HepG2 (cell line): ENCODE results near the gene SLC6A9. TPM values are rescaled to one million over a fixed set of nuclear protein-coding genes. Genes with fewer than 3 reads are reported as not detected.

Experiments
- GZF1 ChIP-seq: sonication (generic); formaldehyde crosslinking; IDR thresholded peaks from 2 replicates; pipeline ENCODE4 v1.5.1; 2020; ENCODE audit warnings: mild to moderate bottlenecking, missing genetic modification reagents
- IRF2 ChIP-seq: IDR thresholded peaks from 2 replicates; pipeline ENCODE4 v1.6.1; 2018; ENCODE audit warnings: missing genetic modification reagents, missing compliant biosample characterization
- KAT2B ChIP-seq: fragments of 150-350 bp; IDR thresholded peaks from 2 replicates; pipeline ENCODE4 v1.6.1; 2014; ENCODE audit warnings: low read depth, low read length, borderline replicate concordance
- MTA3 ChIP-seq: sonication (generic); formaldehyde crosslinking; IDR thresholded peaks from 2 replicates; pipeline ENCODE4 v1.4.0; 2020; ENCODE audit warnings: missing genetic modification reagents
- NFIC ChIP-seq: IDR thresholded peaks from 2 replicates; pipeline ENCODE4 v1.6.1; 2012; ENCODE audit warnings: mild to moderate bottlenecking, low read length, inconsistent platforms
- PHF21A ChIP-seq: sonication (generic); formaldehyde crosslinking; IDR thresholded peaks from 2 replicates; pipeline ENCODE4 v1.5.0; 2020; ENCODE audit warnings: mild to moderate bottlenecking, missing genetic modification reagents
- POLR2A ChIP-seq, 2 experiments: IDR thresholded peaks; 2 replicates each; pipeline ENCODE4 v1.6.1; 2011; ENCODE audit warnings: low read depth in 2 of 2, low read length in 2 of 2, mild to moderate bottlenecking in 1 of 2, moderate library complexity in 1 of 2; ENCODE audit not compliant: insufficient read depth in 1 of 2
- POLR2G ChIP-seq: fragments of 200-400 bp; formaldehyde crosslinking; IDR thresholded peaks from 2 replicates; pipeline ENCODE4 v1.6.1; 2018; ENCODE audit warnings: mild to moderate bottlenecking, low read depth, low read length, moderate library complexity
- SATB2 ChIP-seq: sonication (generic); formaldehyde crosslinking; IDR thresholded peaks from 2 replicates; pipeline ENCODE4 v1.5.0; 2020; ENCODE audit warnings: missing genetic modification reagents
- SNAI1 ChIP-seq: sonication (generic); formaldehyde crosslinking; IDR thresholded peaks from 2 replicates; pipeline ENCODE4 v1.5.0; 2020; ENCODE audit warnings: mild to moderate bottlenecking, missing genetic modification reagents, borderline replicate concordance
- SNRNP70 ChIP-seq: fragments of 200-400 bp; formaldehyde crosslinking; IDR thresholded peaks from 2 replicates; pipeline ENCODE4 v1.6.1; 2017; ENCODE audit warnings: mild to moderate bottlenecking, low read depth, low read length, moderate library complexity
- XRCC5 ChIP-seq: fragments of 200-400 bp; formaldehyde crosslinking; optimal IDR thresholded peaks from 2 replicates; pipeline ENCODE3; 2017; ENCODE audit warnings: mild to moderate bottlenecking, low read length
- ZNF33B ChIP-seq: sonication (generic); formaldehyde crosslinking; IDR thresholded peaks from 2 replicates; pipeline ENCODE4 v1.5.1; 2020; ENCODE audit warnings: mild to moderate bottlenecking, missing genetic modification reagents
- polyA plus RNA-seq, 8 experiments: library from polyadenylated mRNA; depleted of rRNA in 3 of 8; stranded (reverse) in 7 of 8; unstranded in 1 of 8; fragments of >200 nt; fragmentation: Illumina TruSeq in 4 of 8; extraction: Trizol in 4 of 8; gene quantifications; 2 replicates each; pipeline versions ENCODE4 v1.2.1 to v1.2.3, GENCODE V29; 2011 to 2016; ENCODE audit warnings: low read depth in 4 of 8, missing spikeins in 1 of 8, mixed read lengths in 1 of 8; ENCODE audit not compliant: insufficient read depth in 1 of 8
- total RNA-seq, 5 experiments: library from RNA; depleted of rRNA; stranded (reverse); fragments of >200 nt; fragmentation: Illumina TruSeq; extraction: Trizol; gene quantifications; 2 replicates each; pipeline ENCODE4 v1.2.3, GENCODE V29; 2016; ENCODE audit warnings: low read depth in 1 of 5
- TF ChIP-seq, protein P1 (sequence below): sonication (generic); formaldehyde crosslinking; IDR thresholded peaks from 2 replicates; pipeline ENCODE4 v1.4.0; 2020; ENCODE audit warnings: missing genetic modification reagents
- TF ChIP-seq, protein P2 (sequence below): sonication (generic); formaldehyde crosslinking; conservative IDR thresholded peaks from 2 replicates; pipeline ENCODE4 v1.4.0; 2020; ENCODE audit warnings: missing genetic modification reagents
- TF ChIP-seq, protein P3 (sequence below): sonication (generic); formaldehyde crosslinking; IDR thresholded peaks from 2 replicates; pipeline ENCODE4 v1.8.1; 2023; ENCODE audit warnings: mild to moderate bottlenecking, missing genetic modification reagents
- TF ChIP-seq, protein P4 (sequence below): IDR thresholded peaks from 2 replicates; pipeline ENCODE4 v1.6.1; 2012; ENCODE audit warnings: low read depth, low read length, improper control_type of control experiment
- TF ChIP-seq, protein P5 (sequence below): sonication (generic); formaldehyde crosslinking; IDR thresholded peaks from 2 replicates; pipeline ENCODE4 v1.5.0; 2020; ENCODE audit warnings: missing genetic modification reagents, mild to moderate bottlenecking, borderline replicate concordance
- TF ChIP-seq, protein P6 (sequence below): sonication (generic); formaldehyde crosslinking; IDR thresholded peaks from 2 replicates; pipeline ENCODE4 v1.9.0; 2021; ENCODE audit warnings: missing genetic modification reagents, borderline replicate concordance
- TF ChIP-seq, protein P7 (sequence below): IDR thresholded peaks from 2 replicates; pipeline ENCODE4 v1.6.1; 2016; ENCODE audit warnings: mild to moderate bottlenecking, missing biosample characterization, missing genetic modification reagents
- TF ChIP-seq, protein P8 (sequence below): sonication (generic); formaldehyde crosslinking; IDR thresholded peaks from 2 replicates; pipeline ENCODE4 v1.9.0; 2021; ENCODE audit warnings: missing genetic modification reagents, borderline replicate concordance

The SLC6A9 gene
- total and polyA plus RNA-seq, 2 of the 13 experiments (the other 11 are each of a cell fraction or from before 2014, with no cell fraction given): 8.5 to 9.9 TPM

DNA sequence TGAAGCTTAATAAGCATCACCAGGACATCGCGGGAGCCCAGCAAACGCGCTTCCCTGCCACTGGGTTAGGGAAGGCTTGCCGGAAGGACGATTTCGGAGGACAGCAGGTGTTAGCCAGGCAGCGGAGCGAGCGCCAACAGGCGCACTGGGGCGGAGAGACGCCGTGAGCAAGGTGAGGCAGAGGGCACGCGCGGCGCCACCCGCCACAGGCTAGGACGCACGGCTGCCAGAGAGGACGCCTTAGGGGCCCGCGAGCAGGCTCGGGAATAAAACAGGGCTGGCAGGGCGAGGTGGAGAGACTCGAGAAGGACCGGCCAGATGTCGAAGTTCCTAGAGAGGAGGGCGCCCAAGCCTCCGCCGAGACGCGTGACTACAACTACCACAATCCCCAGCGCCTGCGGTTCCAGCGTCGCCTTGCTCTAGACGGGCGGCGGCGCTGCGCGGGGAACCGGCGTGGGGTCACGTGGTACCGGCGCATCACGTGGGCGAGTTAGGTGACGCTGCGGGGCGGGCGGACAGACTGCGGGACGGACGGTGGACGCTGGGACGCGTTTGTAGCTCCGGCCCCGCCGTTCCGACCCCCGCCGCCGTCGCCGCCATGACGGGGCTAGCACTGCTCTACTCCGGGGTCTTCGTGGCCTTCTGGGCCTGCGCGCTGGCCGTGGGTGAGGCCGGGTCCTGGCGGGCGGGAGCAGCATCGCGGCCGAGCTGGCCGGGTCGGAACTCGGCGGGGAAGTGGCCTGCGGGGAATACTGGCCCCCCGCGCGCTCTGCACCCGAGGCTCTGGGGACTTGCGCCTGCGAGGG is 56.6 kb downstream of the SLC6A9 start, which contains the start of gene ATP6V0B (continued):
- TF ChIP-seq PHF21A (CRISPR knock-in tag) (peak; percentile 75; the same call in 1 of the 2 replicates), IRF2 (CRISPR knock-in tag) (peak; percentile 92), NFIC (no peak), MTA3 (CRISPR knock-in tag) (no peak), ZNF33B (CRISPR knock-in tag) (no peak), GZF1 (CRISPR knock-in tag) (no peak), SATB2 (CRISPR knock-in tag) (no peak), SNAI1 (no peak), XRCC5 (peak; percentile 13), POLR2A (IDR thresholded peaks at IDR 0.05; ENCODE audit: insufficient read depth in 1 of 2, low read depth in 2 of 2, low read length in 2 of 2) (peak in 1 of 2 experiments; percentile 71; a peak in 2 of 4 replicates), POLR2G (peak; percentile 70; the same call in 1 of the 2 replicates), KAT2B (no peak), SNRNP70 (no peak)
- TF ChIP-seq, protein P1, sequence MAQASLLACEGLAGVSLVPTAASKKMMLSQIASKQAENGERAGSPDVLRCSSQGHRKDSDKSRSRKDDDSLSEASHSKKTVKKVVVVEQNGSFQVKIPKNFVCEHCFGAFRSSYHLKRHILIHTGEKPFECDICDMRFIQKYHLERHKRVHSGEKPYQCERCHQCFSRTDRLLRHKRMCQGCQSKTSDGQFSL (CRISPR knock-in tag): no peak
- TF ChIP-seq, protein P2, sequence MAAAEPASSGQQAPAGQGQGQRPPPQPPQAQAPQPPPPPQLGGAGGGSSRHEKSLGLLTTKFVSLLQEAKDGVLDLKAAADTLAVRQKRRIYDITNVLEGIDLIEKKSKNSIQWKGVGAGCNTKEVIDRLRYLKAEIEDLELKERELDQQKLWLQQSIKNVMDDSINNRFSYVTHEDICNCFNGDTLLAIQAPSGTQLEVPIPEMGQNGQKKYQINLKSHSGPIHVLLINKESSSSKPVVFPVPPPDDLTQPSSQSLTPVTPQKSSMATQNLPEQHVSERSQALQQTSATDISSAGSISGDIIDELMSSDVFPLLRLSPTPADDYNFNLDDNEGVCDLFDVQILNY (CRISPR knock-in tag): no peak
- TF ChIP-seq, protein P3, sequence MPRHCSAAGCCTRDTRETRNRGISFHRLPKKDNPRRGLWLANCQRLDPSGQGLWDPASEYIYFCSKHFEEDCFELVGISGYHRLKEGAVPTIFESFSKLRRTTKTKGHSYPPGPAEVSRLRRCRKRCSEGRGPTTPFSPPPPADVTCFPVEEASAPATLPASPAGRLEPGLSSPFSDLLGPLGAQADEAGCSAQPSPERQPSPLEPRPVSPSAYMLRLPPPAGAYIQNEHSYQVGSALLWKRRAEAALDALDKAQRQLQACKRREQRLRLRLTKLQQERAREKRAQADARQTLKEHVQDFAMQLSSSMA: no peak
- TF ChIP-seq, protein P4, sequence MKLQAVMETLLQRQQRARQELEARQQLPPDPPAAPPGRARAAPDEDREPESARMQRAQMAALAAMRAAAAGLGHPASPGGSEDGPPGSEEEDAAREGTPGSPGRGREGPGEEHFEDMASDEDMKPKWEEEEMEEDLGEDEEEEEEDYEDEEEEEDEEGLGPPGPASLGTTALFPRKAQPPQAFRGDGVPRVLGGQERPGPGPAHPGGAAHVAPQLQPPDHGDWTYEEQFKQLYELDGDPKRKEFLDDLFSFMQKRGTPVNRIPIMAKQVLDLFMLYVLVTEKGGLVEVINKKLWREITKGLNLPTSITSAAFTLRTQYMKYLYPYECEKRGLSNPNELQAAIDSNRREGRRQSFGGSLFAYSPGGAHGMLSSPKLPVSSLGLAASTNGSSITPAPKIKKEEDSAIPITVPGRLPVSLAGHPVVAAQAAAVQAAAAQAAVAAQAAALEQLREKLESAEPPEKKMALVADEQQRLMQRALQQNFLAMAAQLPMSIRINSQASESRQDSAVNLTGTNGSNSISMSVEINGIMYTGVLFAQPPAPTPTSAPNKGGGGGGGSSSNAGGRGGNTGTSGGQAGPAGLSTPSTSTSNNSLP: no peak
- TF ChIP-seq, protein P5, sequence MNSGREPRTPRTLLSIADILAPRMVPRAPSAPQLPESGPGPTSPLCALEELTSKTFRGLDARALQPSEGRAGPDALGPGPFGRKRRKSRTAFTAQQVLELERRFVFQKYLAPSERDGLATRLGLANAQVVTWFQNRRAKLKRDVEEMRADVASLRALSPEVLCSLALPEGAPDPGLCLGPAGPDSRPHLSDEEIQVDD (CRISPR knock-in tag): no peak; the same call in 1 of the 2 replicates
- TF ChIP-seq, protein P6, sequence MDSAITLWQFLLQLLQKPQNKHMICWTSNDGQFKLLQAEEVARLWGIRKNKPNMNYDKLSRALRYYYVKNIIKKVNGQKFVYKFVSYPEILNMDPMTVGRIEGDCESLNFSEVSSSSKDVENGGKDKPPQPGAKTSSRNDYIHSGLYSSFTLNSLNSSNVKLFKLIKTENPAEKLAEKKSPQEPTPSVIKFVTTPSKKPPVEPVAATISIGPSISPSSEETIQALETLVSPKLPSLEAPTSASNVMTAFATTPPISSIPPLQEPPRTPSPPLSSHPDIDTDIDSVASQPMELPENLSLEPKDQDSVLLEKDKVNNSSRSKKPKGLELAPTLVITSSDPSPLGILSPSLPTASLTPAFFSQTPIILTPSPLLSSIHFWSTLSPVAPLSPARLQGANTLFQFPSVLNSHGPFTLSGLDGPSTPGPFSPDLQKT (CRISPR knock-in tag): no peak
- TF ChIP-seq, protein P7, sequence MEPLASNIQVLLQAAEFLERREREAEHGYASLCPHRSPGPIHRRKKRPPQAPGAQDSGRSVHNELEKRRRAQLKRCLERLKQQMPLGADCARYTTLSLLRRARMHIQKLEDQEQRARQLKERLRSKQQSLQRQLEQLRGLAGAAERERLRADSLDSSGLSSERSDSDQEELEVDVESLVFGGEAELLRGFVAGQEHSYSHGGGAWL (CRISPR knock-in tag): peak; percentile 64; the same call in 1 of the 2 replicates
- TF ChIP-seq, protein P8, sequence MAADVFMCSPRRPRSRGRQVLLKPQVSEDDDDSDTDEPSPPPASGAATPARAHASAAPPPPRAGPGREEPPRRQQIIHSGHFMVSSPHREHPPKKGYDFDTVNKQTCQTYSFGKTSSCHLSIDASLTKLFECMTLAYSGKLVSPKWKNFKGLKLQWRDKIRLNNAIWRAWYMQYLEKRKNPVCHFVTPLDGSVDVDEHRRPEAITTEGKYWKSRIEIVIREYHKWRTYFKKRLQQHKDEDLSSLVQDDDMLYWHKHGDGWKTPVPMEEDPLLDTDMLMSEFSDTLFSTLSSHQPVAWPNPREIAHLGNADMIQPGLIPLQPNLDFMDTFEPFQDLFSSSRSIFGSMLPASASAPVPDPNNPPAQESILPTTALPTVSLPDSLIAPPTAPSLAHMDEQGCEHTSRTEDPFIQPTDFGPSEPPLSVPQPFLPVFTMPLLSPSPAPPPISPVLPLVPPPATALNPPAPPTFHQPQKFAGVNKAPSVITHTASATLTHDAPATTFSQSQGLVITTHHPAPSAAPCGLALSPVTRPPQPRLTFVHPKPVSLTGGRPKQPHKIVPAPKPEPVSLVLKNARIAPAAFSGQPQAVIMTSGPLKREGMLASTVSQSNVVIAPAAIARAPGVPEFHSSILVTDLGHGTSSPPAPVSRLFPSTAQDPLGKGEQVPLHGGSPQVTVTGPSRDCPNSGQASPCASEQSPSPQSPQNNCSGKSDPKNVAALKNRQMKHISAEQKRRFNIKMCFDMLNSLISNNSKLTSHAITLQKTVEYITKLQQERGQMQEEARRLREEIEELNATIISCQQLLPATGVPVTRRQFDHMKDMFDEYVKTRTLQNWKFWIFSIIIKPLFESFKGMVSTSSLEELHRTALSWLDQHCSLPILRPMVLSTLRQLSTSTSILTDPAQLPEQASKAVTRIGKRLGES (CRISPR knock-in tag): no peak
